Activated CD8-positive, alpha-beta memory T cell treated with anti-CD3 and anti-CD28 coated beads for 4 hours (primary cell): Measurements from ENCODE around the gene PIK3C2G.

Source experiments
- DNase-seq, 2 donors: peaks; one replicate each; pipeline ENCODE4 v3.0.0-alpha.2; 2020; ENCODE audit warnings: low read depth in 2 of 2

Gene PIK3C2G

GRCh38 chr12:18414671-18415070, 153.4 kb downstream of the PIK3C2G start:
- no peak for DNase-seq

GRCh38 chr12:18415227-18415626, 153.9 kb downstream of the PIK3C2G start:
- no peak for DNase-seq

- no peak for DNase-seq
These were observed 155.1 kb downstream of the PIK3C2G start for GRCh38 chr12:18416412-18416811.

- DNase-seq, result no peak
These were observed 158.0 kb downstream of the PIK3C2G start for GRCh38 chr12:18419311-18419710.

- DNase-seq, result no peak
These were observed 160.5 kb downstream of the PIK3C2G start for GRCh38 chr12:18421867-18422266.

- no peak for DNase-seq
These were observed 161.6 kb downstream of the PIK3C2G start for GRCh38 chr12:18422871-18423270.

- DNase-seq, result no peak
These were observed 163.5 kb downstream of the PIK3C2G start for GRCh38 chr12:18424857-18425256.

- no peak for DNase-seq
These were observed 166.2 kb downstream of the PIK3C2G start for GRCh38 chr12:18427520-18427919.

GRCh38 chr12:18428416-18428815, 167.1 kb downstream of the PIK3C2G start:
- no peak for DNase-seq

- no peak for DNase-seq
These were observed 168.0 kb downstream of the PIK3C2G start for GRCh38 chr12:18429366-18429765.

- DNase-seq, result no peak
These were observed 169.2 kb downstream of the PIK3C2G start for GRCh38 chr12:18430425-18431048.

- no peak for DNase-seq
These were observed 170.5 kb downstream of the PIK3C2G start for GRCh38 chr12:18431771-18432170.

- no peak for DNase-seq
These were observed 170.9 kb downstream of the PIK3C2G start for GRCh38 chr12:18432206-18432605.

- no peak for DNase-seq
These were observed 174.9 kb downstream of the PIK3C2G start for GRCh38 chr12:18436170-18436569.

GRCh38 chr12:18439541-18439940, 178.2 kb downstream of the PIK3C2G start:
- DNase-seq, result no peak

GRCh38 chr12:18443768-18444437, 182.6 kb downstream of the PIK3C2G start:
- DNase-seq, result no peak

- DNase-seq, result no peak
These were observed 184.8 kb downstream of the PIK3C2G start for GRCh38 chr12:18446061-18446644.

- DNase-seq, result no peak
These were observed 193.0 kb downstream of the PIK3C2G start for GRCh38 chr12:18454330-18454729.

- no peak for DNase-seq
These were observed 195.0 kb downstream of the PIK3C2G start for GRCh38 chr12:18456344-18456743.

- no peak for DNase-seq
These were observed 196.0 kb downstream of the PIK3C2G start for GRCh38 chr12:18457362-18457761.

GRCh38 chr12:18461758-18462157, 200.4 kb downstream of the PIK3C2G start:
- DNase-seq, result no peak

- DNase-seq, result no peak
These were observed 201.1 kb downstream of the PIK3C2G start for GRCh38 chr12:18462442-18462841.

GRCh38 chr12:18467620-18468245, 206.4 kb downstream of the PIK3C2G start:
- DNase-seq, result no peak
